ENCODE measurements around the gene LHB.
A peak's percentile ranks its signal among the peaks of the same experiment; 100 is the strongest.

The LHB gene

GRCh38 chr19:48969276-48970138 lies 47.4 kb downstream of the LHB start:
- H3K27ac ChIP-seq (replicated peaks), result no peak overlapping the region
- no peak for DNase-seq (ENCODE audit: low read depth in 1 of 2, low spot score in 1 of 2)

GRCh38 chr19:48968813-48969218 lies 48.1 kb downstream of the LHB start:
- Histone ChIP-seq H3K27me3 (ENCODE audit: insufficient read depth, poor library complexity, severe bottlenecking) (no peaks in the 10 kb centered on the region), H3K27ac (replicated peaks) (no peak overlapping the region), H3K4me3 (replicated peaks; ENCODE audit: insufficient read depth, low read length) (no peak overlapping the region)
- TF ChIP-seq GABPA (IDR thresholded peaks at IDR 0.05; ENCODE audit: low read depth), result no peak
- no peak for TF ChIP-seq SPI1 (IDR thresholded peaks at IDR 0.05; ENCODE audit: borderline replicate concordance, low read depth)
- TF ChIP-seq CTCF (IDR thresholded peaks at IDR 0.05; ENCODE audit: insufficient read depth, low read length), result no peak
- no peak for TF ChIP-seq POLR2AphosphoS5 (IDR thresholded peaks at IDR 0.05; ENCODE audit: low read depth)
- TF ChIP-seq REST (IDR thresholded peaks at IDR 0.05; ENCODE audit: insufficient replicate concordance, low read depth), result no peak
- no peak for DNase-seq (ENCODE audit: low read depth in 1 of 2, low spot score in 1 of 2)

More at GRCh38 chr19:48969276-48970138, 47.4 kb downstream of the LHB start:
- Histone ChIP-seq H3K27me3 (ENCODE audit: insufficient read depth, poor library complexity, severe bottlenecking) (no peaks in the 10 kb centered on the region), H3K4me3 (replicated peaks; ENCODE audit: insufficient read depth, low read length) (no peak overlapping the region)
- no peak for TF ChIP-seq SPI1 (IDR thresholded peaks at IDR 0.05; ENCODE audit: borderline replicate concordance, low read depth)
- no peak for TF ChIP-seq CTCF (IDR thresholded peaks at IDR 0.05; ENCODE audit: insufficient read depth, low read length)
- TF ChIP-seq GABPA (IDR thresholded peaks at IDR 0.05; ENCODE audit: low read depth), result no peak
- TF ChIP-seq REST (IDR thresholded peaks at IDR 0.05; ENCODE audit: insufficient replicate concordance, low read depth), result no peak
- TF ChIP-seq POLR2AphosphoS5 (IDR thresholded peaks at IDR 0.05; ENCODE audit: low read depth), result no peak

GRCh38 chr19:48968179-48968661 lies 48.7 kb downstream of the LHB start:
- TF ChIP-seq POLR2AphosphoS5 (IDR thresholded peaks at IDR 0.05; ENCODE audit: low read depth), result no peak
- DNase-seq (ENCODE audit: low read depth in 1 of 2, low spot score in 1 of 2), result no peak
- Histone ChIP-seq H3K27me3 (ENCODE audit: insufficient read depth, poor library complexity, severe bottlenecking) (no peaks in the 10 kb centered on the region), H3K4me3 (replicated peaks; ENCODE audit: insufficient read depth, low read length) (no peak overlapping the region), H3K27ac (replicated peaks) (peak overlapping the region; percentile 91)

GRCh38 chr19:48967346-48968178 lies 49.3 kb downstream of the LHB start:
- peak; percentile 81 to 91 for DNase-seq (ENCODE audit: low read depth in 1 of 2, low spot score in 1 of 2)
- no peaks in the 10 kb centered on the region for H3K27me3 ChIP-seq (ENCODE audit: insufficient read depth, poor library complexity, severe bottlenecking)
- H3K27ac ChIP-seq (replicated peaks), result peak overlapping the region; percentile 91
- no peak overlapping the region for H3K4me3 ChIP-seq (replicated peaks; ENCODE audit: insufficient read depth, low read length)
- TF ChIP-seq REST (IDR thresholded peaks at IDR 0.05; ENCODE audit: insufficient replicate concordance, low read depth) (peak; percentile 43), POLR2AphosphoS5 (IDR thresholded peaks at IDR 0.05; ENCODE audit: low read depth) (peak; percentile 71), CTCF (IDR thresholded peaks at IDR 0.05; ENCODE audit: insufficient read depth, low read length) (no peak), GABPA (IDR thresholded peaks at IDR 0.05; ENCODE audit: low read depth) (no peak), SPI1 (IDR thresholded peaks at IDR 0.05; ENCODE audit: borderline replicate concordance, low read depth) (peak; percentile 56; the same call in 1 of the 2 replicates)
